Measurements from ENCODE around the gene SLC4A1AP. TPM values are rescaled to one million over a fixed set of nuclear protein-coding genes. Genes with fewer than 3 reads are reported as not detected.

SLC4A1AP gene
- polyA plus RNA-seq, 1 donor from 2014 or later, result 47.9 TPM

GRCh38 chr2:27724191-27724590 lies 60.5 kb downstream of the SLC4A1AP start:
- Histone ChIP-seq H3K36me3 (ENCODE audit: insufficient read depth, low read length) (no peaks in the 10 kb centered on the region), H3K4me3 (ENCODE audit: low read length) (no peak overlapping the region), H3K4me2 (ENCODE audit: low read length) (no peak overlapping the region), H3K9me3 (ENCODE audit: low read length) (no peaks in the 10 kb centered on the region), H3K9me2 (ENCODE audit: insufficient read depth, low read length) (no peaks in the 10 kb centered on the region), H3K27me3 (ENCODE audit: insufficient read depth, low read depth, low read length) (no peaks in the 10 kb centered on the region), H3F3A (ENCODE audit: insufficient read depth, low read length, poor library complexity, severe bottlenecking) (no peaks in the 10 kb centered on the region), H2AFZ (ENCODE audit: low read depth, low read length) (no peak overlapping the region), H4K20me1 (ENCODE audit: insufficient read depth) (no peaks in the 10 kb centered on the region), H3K27ac (ENCODE audit: low read length) (no peak overlapping the region), H3K79me2 (replicated peaks; ENCODE audit: insufficient read depth, low read length) (no peaks in the 10 kb centered on the region), H3K9ac (ENCODE audit: low read length) (no peak overlapping the region)
- TF ChIP-seq EZH2 (IDR thresholded peaks at IDR 0.05; ENCODE audit: borderline replicate concordance, insufficient read depth, low read length, poor library complexity, severe bottlenecking) (no peak), CTCF (IDR thresholded peaks at IDR 0.05; ENCODE audit: poor library complexity, severe bottlenecking) (no peak), REST (IDR thresholded peaks at IDR 0.05; ENCODE audit: borderline replicate concordance) (no peak), SMC3 (conservative IDR thresholded peaks at IDR 0.05; ENCODE audit: poor library complexity) (no peak)

- no peak overlapping the region for H3K27ac ChIP-seq (ENCODE audit: low read length)
- H3K9me3 ChIP-seq (ENCODE audit: low read length), result no peaks in the 10 kb centered on the region
- H3K79me2 ChIP-seq (replicated peaks; ENCODE audit: insufficient read depth, low read length), result no peaks in the 10 kb centered on the region
- H4K20me1 ChIP-seq (ENCODE audit: insufficient read depth), result no peaks in the 10 kb centered on the region
- no peaks in the 10 kb centered on the region for H3F3A ChIP-seq (ENCODE audit: insufficient read depth, low read length, poor library complexity, severe bottlenecking)
- no peak overlapping the region for H2AFZ ChIP-seq (ENCODE audit: low read depth, low read length)
- no peaks in the 10 kb centered on the region for H3K27me3 ChIP-seq (ENCODE audit: insufficient read depth, low read depth, low read length)
- no peaks in the 10 kb centered on the region for H3K9me2 ChIP-seq (ENCODE audit: insufficient read depth, low read length)
- H3K9ac ChIP-seq (ENCODE audit: low read length), result no peak overlapping the region
- no peaks in the 10 kb centered on the region for H3K36me3 ChIP-seq (ENCODE audit: insufficient read depth, low read length)
- H3K4me2 ChIP-seq (ENCODE audit: low read length), result no peak overlapping the region
- TF ChIP-seq EZH2 (IDR thresholded peaks at IDR 0.05; ENCODE audit: borderline replicate concordance, insufficient read depth, low read length, poor library complexity, severe bottlenecking) (no peak), TAF1 (IDR thresholded peaks at IDR 0.05; ENCODE audit: low read depth) (no peak), RAD21 (conservative IDR thresholded peaks at IDR 0.05) (no peak), MXI1 (conservative IDR thresholded peaks at IDR 0.05; ENCODE audit: poor library complexity, severe bottlenecking) (no peak)
- no peak overlapping the region for H3K4me3 ChIP-seq (ENCODE audit: low read length)
Observed at GRCh38 chr2:27724905-27725701, 61.4 kb downstream of the SLC4A1AP start.

GRCh38 chr2:27727257-27727656 lies 63.6 kb downstream of the SLC4A1AP start:
- H3K9me2 ChIP-seq (ENCODE audit: insufficient read depth, low read length), result no peaks in the 10 kb centered on the region
- H3K36me3 ChIP-seq (ENCODE audit: insufficient read depth, low read length), result no peaks in the 10 kb centered on the region
- TF ChIP-seq POLR2AphosphoS5 (IDR thresholded peaks at IDR 0.05), result no peak
- no peak for TF ChIP-seq CTCF (IDR thresholded peaks at IDR 0.05; ENCODE audit: poor library complexity, severe bottlenecking)
- TF ChIP-seq REST (IDR thresholded peaks at IDR 0.05; ENCODE audit: borderline replicate concordance), result no peak
- TF ChIP-seq EZH2 (IDR thresholded peaks at IDR 0.05; ENCODE audit: borderline replicate concordance, insufficient read depth, low read length, poor library complexity, severe bottlenecking), result no peak
- no peak for TF ChIP-seq SMC3 (conservative IDR thresholded peaks at IDR 0.05; ENCODE audit: poor library complexity)
- no peak for TF ChIP-seq TAF1 (IDR thresholded peaks at IDR 0.05; ENCODE audit: low read depth)
- no peak overlapping the region for H3K9ac ChIP-seq (ENCODE audit: low read length)
- no peaks in the 10 kb centered on the region for H3K9me3 ChIP-seq (ENCODE audit: low read length)
- no peak overlapping the region for H2AFZ ChIP-seq (ENCODE audit: low read depth, low read length)
- no peaks in the 10 kb centered on the region for H3K27me3 ChIP-seq (ENCODE audit: insufficient read depth, low read depth, low read length)
- H3K4me2 ChIP-seq (ENCODE audit: low read length), result no peak overlapping the region
- H3K27ac ChIP-seq (ENCODE audit: low read length), result no peak overlapping the region
- H3F3A ChIP-seq (ENCODE audit: insufficient read depth, low read length, poor library complexity, severe bottlenecking), result no peaks in the 10 kb centered on the region
- no peak overlapping the region for H3K4me3 ChIP-seq (ENCODE audit: low read length)
- no peaks in the 10 kb centered on the region for H3K79me2 ChIP-seq (replicated peaks; ENCODE audit: insufficient read depth, low read length)
- no peaks in the 10 kb centered on the region for H4K20me1 ChIP-seq (ENCODE audit: insufficient read depth)

All from neural cell (in vitro differentiated cells).